Measurements from ENCODE around the gene DPH5. TPM values are rescaled to one million over a fixed set of nuclear protein-coding genes. Genes with fewer than 3 reads are reported as not detected.

The DPH5 gene
- polyA plus RNA-seq, 1 of the 3 experiments (the other 2 are of a cell fraction) = 36.6 TPM

DNA sequence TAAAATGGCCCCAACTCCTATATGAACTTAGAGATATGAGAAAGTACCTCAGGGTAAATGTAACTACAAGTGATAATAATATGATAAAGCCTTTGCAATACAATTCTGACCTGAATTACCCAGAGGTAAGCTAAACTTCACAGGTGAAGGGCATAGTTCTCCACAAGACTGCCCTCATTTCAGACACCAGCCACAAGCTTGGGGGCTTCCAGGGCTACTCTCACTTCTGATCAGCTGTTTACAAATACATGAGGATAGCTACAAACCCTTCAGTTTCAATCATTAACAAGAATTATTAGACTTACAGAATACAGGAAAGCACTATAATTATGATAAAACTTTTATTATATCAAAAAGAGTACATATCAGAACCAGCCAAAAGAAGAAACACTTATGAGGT is 18.7 kb upstream of the DPH5 start:
- Histone ChIP-seq H3K9ac (no peak overlapping the region), H3K79me2 (ENCODE audit: insufficient read depth) (no peaks in the 10 kb centered on the region), H3K27ac (ENCODE audit: low read depth in 2 of 2, low read length in 1 of 2) (peak overlapping the region; percentile 23 to 26; a peak in 3 of 4 replicates), H4K20me1 (ENCODE audit: insufficient read depth) (no peaks in the 10 kb centered on the region), H3F3A (replicated peaks; ENCODE audit: insufficient read depth) (peaks cover 5% of the 10 kb centered on the region), H3K4me1 (ENCODE audit: control insufficient read depth in 1 of 2, insufficient read depth in 2 of 2, low read depth in 1 of 2, low read length in 1 of 2) (no peaks in the 10 kb centered on the region), H3K4me3 (ENCODE audit: low read depth in 2 of 2, low read length in 1 of 2) (no peak overlapping the region), H3K9me2 (no peaks in the 10 kb centered on the region), H3K27me3 (ENCODE audit: insufficient read depth) (no peaks in the 10 kb centered on the region), H3K9me3 (0 out of 2 replicates have a peak, but pooled peaks cover 5% of the 10 kb centered on the region), H3K36me3 (replicated peaks in 1 of 2; ENCODE audit: control insufficient read depth in 1 of 2, insufficient read depth in 2 of 2, low read length in 1 of 2) (peaks cover 0 to 8% of the 10 kb centered on the region in 2 experiments), H2AFZ (ENCODE audit: low read depth) (no peak overlapping the region), H3K4me2 (peak overlapping the region; percentile 10; the same call in 1 of the 2 replicates)
- ChIA-PET CTCF (interaction anchor here (1.5 kb wide), 1 partner anchor 244 kb away, joined by 5 read pairs; no protein-coding TSS in a partner anchor), POLR2A (no interaction called here)
- no peak for TF ChIP-seq FOXJ3 (CRISPR knock-in tag; IDR thresholded peaks at IDR 0.05)
- TF ChIP-seq, protein P1, sequence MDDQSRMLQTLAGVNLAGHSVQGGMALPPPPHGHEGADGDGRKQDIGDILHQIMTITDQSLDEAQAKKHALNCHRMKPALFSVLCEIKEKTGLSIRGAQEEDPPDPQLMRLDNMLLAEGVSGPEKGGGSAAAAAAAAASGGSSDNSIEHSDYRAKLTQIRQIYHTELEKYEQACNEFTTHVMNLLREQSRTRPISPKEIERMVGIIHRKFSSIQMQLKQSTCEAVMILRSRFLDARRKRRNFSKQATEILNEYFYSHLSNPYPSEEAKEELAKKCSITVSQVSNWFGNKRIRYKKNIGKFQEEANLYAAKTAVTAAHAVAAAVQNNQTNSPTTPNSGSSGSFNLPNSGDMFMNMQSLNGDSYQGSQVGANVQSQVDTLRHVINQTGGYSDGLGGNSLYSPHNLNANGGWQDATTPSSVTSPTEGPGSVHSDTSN (IDR thresholded peaks at IDR 0.05) = no peak
- TF ChIP-seq SIN3A (IDR thresholded peaks at IDR 0.05; ENCODE audit: borderline replicate concordance, low read depth, low read length) = no peak
- no peak for TF ChIP-seq FOSL2 (IDR thresholded peaks at IDR 0.05; ENCODE audit: borderline replicate concordance, low read depth)
- no peak for TF ChIP-seq RXRA (IDR thresholded peaks at IDR 0.05; ENCODE audit: borderline replicate concordance, low read depth)
- TF ChIP-seq, protein P2, sequence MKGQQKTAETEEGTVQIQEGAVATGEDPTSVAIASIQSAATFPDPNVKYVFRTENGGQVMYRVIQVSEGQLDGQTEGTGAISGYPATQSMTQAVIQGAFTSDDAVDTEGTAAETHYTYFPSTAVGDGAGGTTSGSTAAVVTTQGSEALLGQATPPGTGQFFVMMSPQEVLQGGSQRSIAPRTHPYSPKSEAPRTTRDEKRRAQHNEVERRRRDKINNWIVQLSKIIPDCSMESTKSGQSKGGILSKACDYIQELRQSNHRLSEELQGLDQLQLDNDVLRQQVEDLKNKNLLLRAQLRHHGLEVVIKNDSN (IDR thresholded peaks at IDR 0.05; ENCODE audit: borderline replicate concordance, low read depth) = no peak
- TF ChIP-seq, protein P3, sequence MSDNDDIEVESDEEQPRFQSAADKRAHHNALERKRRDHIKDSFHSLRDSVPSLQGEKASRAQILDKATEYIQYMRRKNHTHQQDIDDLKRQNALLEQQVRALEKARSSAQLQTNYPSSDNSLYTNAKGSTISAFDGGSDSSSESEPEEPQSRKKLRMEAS (IDR thresholded peaks at IDR 0.05; ENCODE audit: low read depth) = no peak
- TF ChIP-seq ELF1 (IDR thresholded peaks at IDR 0.05) = no peak
- no peak for TF ChIP-seq TEAD4 (IDR thresholded peaks at IDR 0.05; ENCODE audit: borderline replicate concordance, insufficient read depth)
- no peak for TF ChIP-seq EZH2phosphoT487 (IDR thresholded peaks at IDR 0.05; ENCODE audit: borderline replicate concordance, low read depth)
- no peak for TF ChIP-seq MXI1 (IDR thresholded peaks at IDR 0.05; ENCODE audit: low read depth, low read length)
- no peak for TF ChIP-seq FOXM1 (IDR thresholded peaks at IDR 0.05; ENCODE audit: low read depth)
- DNase-seq = no peak

DNA sequence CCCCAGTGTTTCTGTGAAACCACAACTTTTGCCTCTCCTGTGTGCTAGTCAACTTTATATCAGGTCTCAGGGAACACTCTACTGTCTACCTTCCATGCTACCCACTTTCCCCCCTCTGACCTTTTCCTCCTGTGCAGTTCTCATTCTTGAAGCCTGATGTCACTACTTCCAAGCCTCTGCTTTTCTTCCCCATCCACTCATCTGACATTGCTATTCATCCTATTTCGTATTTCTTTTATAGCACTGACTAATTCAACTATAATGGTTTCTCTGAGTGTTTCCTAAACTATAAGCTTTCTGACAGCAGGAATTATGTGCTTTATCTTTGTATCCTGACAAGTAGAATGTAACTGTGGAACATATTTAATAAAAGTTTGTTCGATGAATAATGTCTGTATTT is 18.2 kb upstream of the DPH5 start:
- Histone ChIP-seq H3K4me3 (ENCODE audit: low read depth in 2 of 2, low read length in 1 of 2) (no peak overlapping the region), H3K27ac (ENCODE audit: low read depth in 2 of 2, low read length in 1 of 2) (peak overlapping the region; percentile 23 to 38; a peak in 3 of 4 replicates), H3K9me3 (0 out of 2 replicates have a peak, but pooled peaks cover 5% of the 10 kb centered on the region), H2AFZ (ENCODE audit: low read depth) (no peak overlapping the region), H3K79me2 (ENCODE audit: insufficient read depth) (no peaks in the 10 kb centered on the region), H3K36me3 (replicated peaks in 1 of 2; ENCODE audit: control insufficient read depth in 1 of 2, insufficient read depth in 2 of 2, low read length in 1 of 2) (peaks cover 0 to 8% of the 10 kb centered on the region in 2 experiments), H3K9me2 (no peaks in the 10 kb centered on the region), H3K27me3 (ENCODE audit: insufficient read depth) (no peaks in the 10 kb centered on the region), H3K9ac (no peak overlapping the region), H3K4me2 (peak overlapping the region; percentile 10; the same call in 1 of the 2 replicates), H4K20me1 (ENCODE audit: insufficient read depth) (no peaks in the 10 kb centered on the region), H3K4me1 (ENCODE audit: control insufficient read depth in 1 of 2, insufficient read depth in 2 of 2, low read depth in 1 of 2, low read length in 1 of 2) (no peaks in the 10 kb centered on the region), H3F3A (replicated peaks; ENCODE audit: insufficient read depth) (peaks cover 5% of the 10 kb centered on the region)
- POLR2A ChIA-PET = no interaction called here
- DNase-seq = no peak
- CTCF ChIA-PET = interaction anchor here (1.5 kb wide), 1 partner anchor 245 kb away, joined by 5 read pairs; no protein-coding TSS in a partner anchor
- 38% methylated on average over 2 of the region's 2 CpGs for WGBS (ENCODE audit: low lambda C conversion rate)
- TF ChIP-seq TAF1 (IDR thresholded peaks at IDR 0.05; ENCODE audit: borderline replicate concordance, low read depth, low read length) (no peak), GATA2 (CRISPR knock-in tag; IDR thresholded peaks at IDR 0.05) (no peak), TEAD4 (IDR thresholded peaks at IDR 0.05; ENCODE audit: borderline replicate concordance, insufficient read depth) (0 out of 2 replicates have a peak, but pooled peaks have one; percentile 16), YY1 (IDR thresholded peaks at IDR 0.05; ENCODE audit: low read depth) (no peak), NRF1 (IDR thresholded peaks at IDR 0.05; ENCODE audit: low read depth, low read length) (no peak), RFX5 (IDR thresholded peaks at IDR 0.05; ENCODE audit: low read length) (no peak), ELF1 (IDR thresholded peaks at IDR 0.05) (no peak)
- TF ChIP-seq, protein P1 (IDR thresholded peaks at IDR 0.05) = peak; percentile 83
- TF ChIP-seq, protein P4, sequence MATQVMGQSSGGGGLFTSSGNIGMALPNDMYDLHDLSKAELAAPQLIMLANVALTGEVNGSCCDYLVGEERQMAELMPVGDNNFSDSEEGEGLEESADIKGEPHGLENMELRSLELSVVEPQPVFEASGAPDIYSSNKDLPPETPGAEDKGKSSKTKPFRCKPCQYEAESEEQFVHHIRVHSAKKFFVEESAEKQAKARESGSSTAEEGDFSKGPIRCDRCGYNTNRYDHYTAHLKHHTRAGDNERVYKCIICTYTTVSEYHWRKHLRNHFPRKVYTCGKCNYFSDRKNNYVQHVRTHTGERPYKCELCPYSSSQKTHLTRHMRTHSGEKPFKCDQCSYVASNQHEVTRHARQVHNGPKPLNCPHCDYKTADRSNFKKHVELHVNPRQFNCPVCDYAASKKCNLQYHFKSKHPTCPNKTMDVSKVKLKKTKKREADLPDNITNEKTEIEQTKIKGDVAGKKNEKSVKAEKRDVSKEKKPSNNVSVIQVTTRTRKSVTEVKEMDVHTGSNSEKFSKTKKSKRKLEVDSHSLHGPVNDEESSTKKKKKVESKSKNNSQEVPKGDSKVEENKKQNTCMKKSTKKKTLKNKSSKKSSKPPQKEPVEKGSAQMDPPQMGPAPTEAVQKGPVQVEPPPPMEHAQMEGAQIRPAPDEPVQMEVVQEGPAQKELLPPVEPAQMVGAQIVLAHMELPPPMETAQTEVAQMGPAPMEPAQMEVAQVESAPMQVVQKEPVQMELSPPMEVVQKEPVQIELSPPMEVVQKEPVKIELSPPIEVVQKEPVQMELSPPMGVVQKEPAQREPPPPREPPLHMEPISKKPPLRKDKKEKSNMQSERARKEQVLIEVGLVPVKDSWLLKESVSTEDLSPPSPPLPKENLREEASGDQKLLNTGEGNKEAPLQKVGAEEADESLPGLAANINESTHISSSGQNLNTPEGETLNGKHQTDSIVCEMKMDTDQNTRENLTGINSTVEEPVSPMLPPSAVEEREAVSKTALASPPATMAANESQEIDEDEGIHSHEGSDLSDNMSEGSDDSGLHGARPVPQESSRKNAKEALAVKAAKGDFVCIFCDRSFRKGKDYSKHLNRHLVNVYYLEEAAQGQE (IDR thresholded peaks at IDR 0.05; ENCODE audit: low read depth, low read length) = no peak
- TF ChIP-seq, protein P3 (IDR thresholded peaks at IDR 0.05; ENCODE audit: low read depth) = no peak
- TF ChIP-seq, protein P2 (IDR thresholded peaks at IDR 0.05; ENCODE audit: borderline replicate concordance, low read depth) = no peak

Measured in SK-N-SH (cell line).